Osteoblast (primary cell): ENCODE results near the gene CELSR1. TPM values are rescaled to one million over a fixed set of nuclear protein-coding genes. Genes with fewer than 3 reads are reported as not detected.
A peak's percentile ranks its signal among the peaks of the same experiment; 100 is the strongest.

Experiments
- DNase-seq: peaks from one replicate; pipeline ENCODE4 v3.0.0; 2011; ENCODE audit warnings: low spot score, mixed read lengths; ENCODE audit not compliant: insufficient read length; ENCODE audit errors: missing footprints
- H2AFZ ChIP-seq: 2 replicates; pipeline ENCODE4 v1.6.0; 2011; ENCODE audit warnings: mild to moderate bottlenecking, low read length
- H3K27ac ChIP-seq: 2 replicates; pipeline ENCODE4 v1.5.1; 2011; ENCODE audit warnings: mild to moderate bottlenecking, low read depth, low read length, moderate library complexity
- H3K27me3 ChIP-seq: 2 replicates; pipeline ENCODE4 v1.6.0; 2012; ENCODE audit warnings: mild to moderate bottlenecking, control low read depth, inconsistent platforms, low read length, moderate library complexity; ENCODE audit not compliant: insufficient read depth
- H3K36me3 ChIP-seq: 2 replicates; pipeline ENCODE4 v1.5.1; 2011; ENCODE audit warnings: mild to moderate bottlenecking, low read length, control low read depth, moderate library complexity; ENCODE audit not compliant: insufficient read depth
- H3K4me1 ChIP-seq: 2 replicates; pipeline ENCODE4 v1.5.1; 2011; ENCODE audit warnings: mild to moderate bottlenecking, low read length, control low read depth, moderate library complexity; ENCODE audit not compliant: insufficient read depth
- H3K4me2 ChIP-seq: 2 replicates; pipeline ENCODE4 v1.6.0; 2011; ENCODE audit warnings: mild to moderate bottlenecking, low read length; ENCODE audit not compliant: insufficient read depth
- H3K4me3 ChIP-seq: fragments of 200-600 bp; sonication (generic); 3 replicates; pipeline ENCODE4 v1.5.1; 2012; ENCODE audit warnings: mild to moderate bottlenecking, low read length, inconsistent platforms; ENCODE audit not compliant: insufficient read depth
- H3K79me2 ChIP-seq: 2 replicates; pipeline ENCODE4 v1.6.0; 2012; ENCODE audit warnings: mild to moderate bottlenecking, low read length, control low read depth, inconsistent platforms; ENCODE audit not compliant: insufficient read depth
- H3K9me3 ChIP-seq: 2 replicates; pipeline ENCODE4 v1.5.1; 2011; ENCODE audit warnings: low read depth, low read length, control low read depth
- H4K20me1 ChIP-seq: 2 replicates; pipeline ENCODE4 v1.6.0; 2012; ENCODE audit warnings: mild to moderate bottlenecking, low read length, control low read depth; ENCODE audit not compliant: insufficient read depth
- total RNA-seq: library from RNA; depleted of rRNA; stranded (reverse); fragments of >200 nt; gene quantifications from 2 replicates; pipeline ENCODE4 v1.2.3, GENCODE V29; 2012
- TF ChIP-seq, protein P1 (sequence below): IDR thresholded peaks from 2 replicates; pipeline ENCODE4 v1.5.1; 2011; ENCODE audit warnings: mild to moderate bottlenecking, low read depth, low read length, moderate library complexity; ENCODE audit errors: extremely low read depth

The CELSR1 gene
- total RNA-seq, 1 donor, result 3.6 TPM

DNA sequence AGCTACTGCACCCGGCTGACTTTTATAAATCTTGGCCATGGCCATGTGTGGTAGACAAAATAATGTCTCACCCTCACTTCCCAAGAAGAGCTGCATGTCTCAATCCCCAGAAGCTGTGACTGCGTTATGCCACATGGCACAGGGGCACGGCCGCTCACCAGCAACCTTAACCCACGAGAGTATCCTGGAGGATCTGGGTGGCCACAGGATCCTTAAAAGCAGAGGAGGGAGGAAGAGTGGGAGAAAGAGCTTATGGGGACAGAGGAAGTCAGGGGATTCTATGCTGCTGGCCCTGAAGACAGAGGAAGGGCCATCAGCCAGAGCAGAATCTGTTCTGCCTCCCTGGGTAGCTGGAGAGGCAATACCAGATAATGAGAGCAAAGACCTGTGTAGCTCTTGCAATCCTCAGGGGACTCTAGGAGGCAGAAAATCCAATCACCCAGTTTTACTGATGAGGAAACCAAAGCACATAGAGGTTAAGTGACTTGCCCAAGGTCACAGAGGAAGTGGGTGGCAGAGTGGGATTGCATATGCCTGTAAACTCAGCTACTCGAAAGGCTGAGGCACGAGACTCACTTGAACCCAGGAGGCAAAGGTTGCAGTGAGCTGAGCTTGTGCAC, 55.3 kb downstream of the CELSR1 start:
- TF ChIP-seq, protein P1, sequence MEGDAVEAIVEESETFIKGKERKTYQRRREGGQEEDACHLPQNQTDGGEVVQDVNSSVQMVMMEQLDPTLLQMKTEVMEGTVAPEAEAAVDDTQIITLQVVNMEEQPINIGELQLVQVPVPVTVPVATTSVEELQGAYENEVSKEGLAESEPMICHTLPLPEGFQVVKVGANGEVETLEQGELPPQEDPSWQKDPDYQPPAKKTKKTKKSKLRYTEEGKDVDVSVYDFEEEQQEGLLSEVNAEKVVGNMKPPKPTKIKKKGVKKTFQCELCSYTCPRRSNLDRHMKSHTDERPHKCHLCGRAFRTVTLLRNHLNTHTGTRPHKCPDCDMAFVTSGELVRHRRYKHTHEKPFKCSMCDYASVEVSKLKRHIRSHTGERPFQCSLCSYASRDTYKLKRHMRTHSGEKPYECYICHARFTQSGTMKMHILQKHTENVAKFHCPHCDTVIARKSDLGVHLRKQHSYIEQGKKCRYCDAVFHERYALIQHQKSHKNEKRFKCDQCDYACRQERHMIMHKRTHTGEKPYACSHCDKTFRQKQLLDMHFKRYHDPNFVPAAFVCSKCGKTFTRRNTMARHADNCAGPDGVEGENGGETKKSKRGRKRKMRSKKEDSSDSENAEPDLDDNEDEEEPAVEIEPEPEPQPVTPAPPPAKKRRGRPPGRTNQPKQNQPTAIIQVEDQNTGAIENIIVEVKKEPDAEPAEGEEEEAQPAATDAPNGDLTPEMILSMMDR, result no peak
- no peaks in the 10 kb centered on the region for H3K36me3 ChIP-seq
- H3K79me2 ChIP-seq, result no peaks in the 10 kb centered on the region

DNA sequence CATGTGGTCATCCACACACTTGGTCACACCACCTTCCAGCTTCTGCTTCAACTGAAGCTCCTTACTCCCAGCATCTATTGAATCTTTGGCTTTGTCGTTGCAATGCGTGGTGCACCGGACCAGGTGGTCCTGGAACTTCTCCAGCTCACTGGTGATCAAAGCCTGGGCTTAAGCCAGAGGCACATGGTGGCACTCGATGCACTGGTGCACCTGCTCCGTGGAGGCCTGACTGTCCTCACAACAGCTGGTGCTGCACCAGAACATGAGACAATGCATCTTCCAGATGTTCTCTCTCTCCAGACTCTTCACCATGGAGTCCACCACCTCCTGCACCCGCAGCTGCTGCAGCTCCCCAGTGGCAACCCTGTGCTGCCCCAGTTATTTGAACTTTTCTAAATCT, 56.0 kb downstream of the CELSR1 start:
- H3K27ac ChIP-seq, result no peak overlapping the region
- TF ChIP-seq, protein P1, result no peak
- H3K79me2 ChIP-seq, result no peaks in the 10 kb centered on the region
- H4K20me1 ChIP-seq, result no peaks in the 10 kb centered on the region
- H3K9me3 ChIP-seq, result no peaks in the 10 kb centered on the region
- H3K4me1 ChIP-seq, result no peaks in the 10 kb centered on the region
- H2AFZ ChIP-seq, result no peak overlapping the region
- no peak for DNase-seq
- peaks cover 30% of the 10 kb centered on the region for H3K27me3 ChIP-seq
- H3K4me3 ChIP-seq, result no peak overlapping the region
- no peaks in the 10 kb centered on the region for H3K36me3 ChIP-seq
- H3K4me2 ChIP-seq, result no peak overlapping the region

More for the DNA sequence above, 55.3 kb downstream of the CELSR1 start:
- Histone ChIP-seq H3K9me3 (no peaks in the 10 kb centered on the region), H3K4me2 (no peak overlapping the region), H3K27ac (no peak overlapping the region), H4K20me1 (no peaks in the 10 kb centered on the region), H3K27me3 (peaks cover 24% of the 10 kb centered on the region), H3K4me1 (no peaks in the 10 kb centered on the region), H3K4me3 (no peak overlapping the region), H2AFZ (no peak overlapping the region)
- DNase-seq, result peak; percentile 43

DNA sequence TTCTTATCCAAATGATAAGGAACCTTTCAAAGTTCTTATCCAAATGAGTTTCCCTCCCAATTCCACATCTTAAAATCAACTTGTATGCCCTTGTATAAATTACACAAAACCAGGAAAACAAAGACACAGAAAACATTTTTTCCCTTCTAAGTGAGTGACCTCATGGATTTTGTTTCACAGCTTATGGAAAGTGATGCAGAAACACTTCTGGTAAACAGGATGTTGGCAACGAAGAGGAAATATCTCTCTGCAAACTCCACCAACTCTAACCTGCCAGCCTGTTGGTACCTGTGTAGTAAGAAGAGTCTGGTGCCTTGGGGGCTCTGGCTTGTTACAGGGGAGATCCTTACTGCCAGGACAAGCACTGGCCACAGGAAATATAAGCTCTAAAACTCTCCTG, 57.0 kb downstream of the CELSR1 start:
- no peaks in the 10 kb centered on the region for H3K4me1 ChIP-seq
- TF ChIP-seq, protein P1, result no peak
- no peak overlapping the region for H3K4me3 ChIP-seq

DNA sequence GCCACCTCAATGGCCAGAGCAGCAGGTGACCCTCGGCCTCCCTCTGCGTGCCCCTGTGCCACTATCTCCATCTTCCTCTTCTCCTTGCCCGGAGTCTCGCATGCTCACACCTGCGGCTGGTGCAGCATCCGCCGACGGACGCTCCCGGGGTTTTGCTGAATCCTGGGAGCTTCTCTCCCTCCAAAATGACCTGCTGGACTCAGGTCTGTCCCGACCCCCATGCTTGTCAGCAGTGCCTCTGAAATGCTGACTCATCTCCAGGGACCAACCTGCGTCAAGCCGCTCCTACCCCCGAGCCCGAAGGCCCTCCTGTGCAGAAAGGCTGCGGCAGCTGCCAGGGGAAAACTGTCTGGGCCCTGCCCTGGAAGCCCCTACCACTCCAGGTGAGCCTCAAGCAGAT, 58.4 kb downstream of the CELSR1 start:
- H3K27me3 ChIP-seq, result peaks cover 33% of the 10 kb centered on the region
- H3K9me3 ChIP-seq, result no peaks in the 10 kb centered on the region
- TF ChIP-seq, protein P1, result no peak
- H3K36me3 ChIP-seq, result no peaks in the 10 kb centered on the region
- no peaks in the 10 kb centered on the region for H3K79me2 ChIP-seq
- no peak overlapping the region for H2AFZ ChIP-seq
- no peaks in the 10 kb centered on the region for H3K4me1 ChIP-seq
- DNase-seq, result no peak
- no peak overlapping the region for H3K27ac ChIP-seq
- H3K4me2 ChIP-seq, result no peak overlapping the region
- H4K20me1 ChIP-seq, result no peaks in the 10 kb centered on the region
- no peak overlapping the region for H3K4me3 ChIP-seq

More for the DNA sequence above, 57.0 kb downstream of the CELSR1 start:
- H3K9me3 ChIP-seq, result no peaks in the 10 kb centered on the region
- no peaks in the 10 kb centered on the region for H3K36me3 ChIP-seq
- no peak for DNase-seq
- no peak overlapping the region for H2AFZ ChIP-seq
- H4K20me1 ChIP-seq, result no peaks in the 10 kb centered on the region
- no peak overlapping the region for H3K27ac ChIP-seq
- H3K27me3 ChIP-seq, result peaks cover 33% of the 10 kb centered on the region
- H3K79me2 ChIP-seq, result no peaks in the 10 kb centered on the region
- no peak overlapping the region for H3K4me2 ChIP-seq
